GM23248 (cell line): ENCODE measurements around the gene IGSF21. TPM values are rescaled to one million over a fixed set of nuclear protein-coding genes. Genes with fewer than 3 reads are reported as not detected.

Experiments used
- DNase-seq: peaks from one replicate; pipeline ENCODE4 v3.0.0-alpha.2; 2015
- H2AFZ ChIP-seq: fragments of 200-600 bp; sonication (generic); 2 replicates; pipeline ENCODE4 v1.6.1; 2016; ENCODE audit warnings: antibody characterized with exemption
- H3F3A ChIP-seq: fragments of 200-600 bp; sonication (generic); 2 replicates; pipeline ENCODE4 v1.6.1; 2016; ENCODE audit warnings: mild to moderate bottlenecking, antibody characterized with exemption, mixed run types; ENCODE audit not compliant: insufficient read depth
- H3K27ac ChIP-seq: fragments of 200-600 bp; sonication (generic); 2 replicates; pipeline ENCODE4 v1.5.1; 2016; ENCODE audit warnings: mild to moderate bottlenecking
- H3K27me3 ChIP-seq: fragments of 200-600 bp; sonication (generic); replicated peaks from 2 replicates; pipeline ENCODE4 v1.6.1; 2016; ENCODE audit warnings: mild to moderate bottlenecking; ENCODE audit not compliant: insufficient read depth
- H3K36me3 ChIP-seq: fragments of 200-600 bp; sonication (generic); 2 replicates; pipeline ENCODE4 v1.6.1; 2016; ENCODE audit warnings: low read depth, mild to moderate bottlenecking
- H3K4me1 ChIP-seq: fragments of 200-600 bp; sonication (generic); 2 replicates; pipeline ENCODE4 v1.6.1; 2016; ENCODE audit warnings: mild to moderate bottlenecking; ENCODE audit not compliant: insufficient read depth
- H3K4me2 ChIP-seq: fragments of 200-600 bp; sonication (generic); one replicate; pipeline ENCODE4 v1.6.1; 2016; ENCODE audit warnings: mild to moderate bottlenecking; ENCODE audit not compliant: unreplicated experiment
- H3K4me3 ChIP-seq: fragments of 200-600 bp; sonication (generic); 2 replicates; pipeline ENCODE4 v1.5.1; 2016; ENCODE audit warnings: mild to moderate bottlenecking
- H3K79me2 ChIP-seq: fragments of 200-600 bp; sonication (generic); 2 replicates; pipeline ENCODE4 v1.6.1; 2016; ENCODE audit warnings: mild to moderate bottlenecking; ENCODE audit not compliant: insufficient read depth
- H3K9ac ChIP-seq: fragments of 200-600 bp; sonication (generic); 2 replicates; pipeline ENCODE4 v1.6.1; 2016; ENCODE audit warnings: mild to moderate bottlenecking
- H3K9me2 ChIP-seq: fragments of 200-600 bp; sonication (generic); 2 replicates; pipeline ENCODE4 v1.6.1; 2016; ENCODE audit warnings: mixed run types, mild to moderate bottlenecking, moderate library complexity; ENCODE audit not compliant: insufficient read depth
- H3K9me3 ChIP-seq: fragments of 200-600 bp; sonication (generic); one replicate; pipeline ENCODE4 v1.6.1; 2017; ENCODE audit warnings: low read depth
- H4K20me1 ChIP-seq: fragments of 200-600 bp; sonication (generic); 2 replicates; pipeline ENCODE4 v1.6.0; 2016; ENCODE audit not compliant: insufficient read depth
- EZH2 ChIP-seq: fragments of 200-600 bp; sonication (generic); IDR thresholded peaks from 2 replicates; pipeline ENCODE4 v1.6.1; 2018; ENCODE audit warnings: antibody characterized with exemption, mild to moderate bottlenecking; ENCODE audit not compliant: insufficient read depth, poor library complexity, severe bottlenecking
- EZH2phosphoT487 ChIP-seq: fragments of 200-600 bp; sonication (generic); IDR thresholded peaks from 2 replicates; pipeline ENCODE4 v1.6.1; 2018; ENCODE audit warnings: antibody characterized with exemption, moderate library complexity, mild to moderate bottlenecking, low read depth; ENCODE audit not compliant: insufficient read depth
- WGBS, 2 experiments: methylation state at CpG; one replicate each; pipeline ENCODE4 v1.1.6; 2015 to 2017; ENCODE audit warnings: low lambda C conversion rate in 2 of 2, low coverage in 1 of 2; ENCODE audit errors: missing lambda C conversion rate in 2 of 2; 5-methylcytosine and 5-hydroxymethylcytosine counted together
- in situ Hi-C: fragments of 300-500 bp; cut with MboI; formaldehyde crosslinking; loops from 2 replicates; pipeline ENCODE4 v1.15.0; 2020
- polyA plus RNA-seq: library from polyadenylated mRNA; unstranded; fragments of >200 nt; fragmentation: Nextera tagmentation; extraction: Ambion mirVana; gene quantifications from 2 replicates; pipeline ENCODE4 v1.2.1, GENCODE V29; 2016
- total RNA-seq: library from RNA; depleted of rRNA; stranded (reverse); fragments of >200 nt; shearing (Covaris generic); gene quantifications from 2 replicates; pipeline ENCODE4 v1.2.3, GENCODE V29; 2014

Gene IGSF21
- total and polyA plus RNA-seq, 2 experiments from 2014 or later: not detected

- 2 to 5% methylated on average over 4 of the region's 4 CpGs for WGBS, 2 experiments
- Histone ChIP-seq H3K4me2 (no peak overlapping the region), H3K9me3 (no peaks in the 10 kb centered on the region), H3K9ac (no peak overlapping the region), H3K9me2 (no peaks in the 10 kb centered on the region), H3F3A (no peaks in the 10 kb centered on the region), H3K79me2 (no peaks in the 10 kb centered on the region), H3K4me3 (no peak overlapping the region), H3K27me3 (no peaks in the 10 kb centered on the region), H4K20me1 (no peaks in the 10 kb centered on the region), H2AFZ (no peak overlapping the region), H3K4me1 (no peaks in the 10 kb centered on the region), H3K36me3 (no peaks in the 10 kb centered on the region), H3K27ac (no peak overlapping the region)
- in situ Hi-C loops: no loop called here
- DNase-seq: no peak
- no peak for TF ChIP-seq EZH2phosphoT487
- no peak for TF ChIP-seq EZH2
Measured at GRCh38 chr1:18128298-18128697, 20.7 kb downstream of the IGSF21 start.

- WGBS, 2 experiments: 5 to 25% methylated on average over 3 of the region's 3 CpGs
- Histone ChIP-seq H3F3A (no peaks in the 10 kb centered on the region), H3K4me1 (no peaks in the 10 kb centered on the region), H2AFZ (no peak overlapping the region), H3K4me2 (no peak overlapping the region), H3K9me2 (no peaks in the 10 kb centered on the region), H3K27ac (no peak overlapping the region), H4K20me1 (no peaks in the 10 kb centered on the region), H3K9me3 (no peaks in the 10 kb centered on the region), H3K79me2 (no peaks in the 10 kb centered on the region), H3K9ac (no peak overlapping the region), H3K36me3 (no peaks in the 10 kb centered on the region), H3K27me3 (no peaks in the 10 kb centered on the region), H3K4me3 (no peak overlapping the region)
- DNase-seq: no peak
- in situ Hi-C loops: no loop called here
- TF ChIP-seq EZH2phosphoT487: no peak
- TF ChIP-seq EZH2: no peak
Measured at GRCh38 chr1:18130356-18130755, 22.8 kb downstream of the IGSF21 start.

DNA sequence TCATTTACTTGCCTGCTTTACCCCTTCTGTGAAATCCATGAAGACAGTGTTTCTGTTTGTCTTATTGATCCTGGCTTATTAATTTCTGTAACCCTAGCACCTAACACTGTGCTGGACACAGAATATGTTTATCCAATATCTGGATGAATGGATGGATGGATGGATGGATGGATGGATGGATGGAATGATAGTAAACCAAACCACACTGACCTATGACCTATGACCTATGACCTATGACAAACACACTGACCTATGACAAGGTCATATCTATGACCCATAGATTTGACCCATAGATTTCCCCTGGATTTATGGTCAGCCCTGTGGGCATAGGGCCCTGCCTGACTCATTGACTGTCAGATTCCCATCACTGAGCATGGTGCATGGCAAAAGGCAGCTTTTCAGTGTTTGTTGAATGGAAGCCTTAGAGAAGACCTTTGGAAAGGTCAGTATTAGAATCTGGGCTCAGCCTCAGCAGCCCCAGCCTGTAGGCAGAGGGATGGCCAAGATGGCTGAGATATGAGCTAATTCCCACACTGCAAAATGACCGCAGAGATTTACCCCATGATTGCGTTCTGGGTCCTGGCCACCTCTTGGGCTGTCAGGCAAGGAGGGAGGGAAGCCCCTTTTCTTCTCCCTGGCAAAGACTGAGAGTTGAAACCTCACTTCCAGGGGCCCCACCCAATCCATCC, 24.6 kb downstream of the IGSF21 start:
- H3K27ac ChIP-seq: no peak overlapping the region
- TF ChIP-seq EZH2phosphoT487 (no peak), EZH2 (no peak)
- H3K4me1 ChIP-seq: no peaks in the 10 kb centered on the region
- no peaks in the 10 kb centered on the region for H3K27me3 ChIP-seq
- H4K20me1 ChIP-seq: no peaks in the 10 kb centered on the region
- no peak overlapping the region for H2AFZ ChIP-seq
- H3K79me2 ChIP-seq: no peaks in the 10 kb centered on the region
- no peak for DNase-seq
- no peak overlapping the region for H3K9ac ChIP-seq
- H3F3A ChIP-seq: no peaks in the 10 kb centered on the region
- H3K36me3 ChIP-seq: no peaks in the 10 kb centered on the region
- no peaks in the 10 kb centered on the region for H3K9me2 ChIP-seq
- 82 to 85% methylated on average over 2 of the region's 2 CpGs for WGBS, 2 experiments
- no peaks in the 10 kb centered on the region for H3K9me3 ChIP-seq
- H3K4me2 ChIP-seq: no peak overlapping the region
- in situ Hi-C loops: no loop called here
- H3K4me3 ChIP-seq: no peak overlapping the region

DNA sequence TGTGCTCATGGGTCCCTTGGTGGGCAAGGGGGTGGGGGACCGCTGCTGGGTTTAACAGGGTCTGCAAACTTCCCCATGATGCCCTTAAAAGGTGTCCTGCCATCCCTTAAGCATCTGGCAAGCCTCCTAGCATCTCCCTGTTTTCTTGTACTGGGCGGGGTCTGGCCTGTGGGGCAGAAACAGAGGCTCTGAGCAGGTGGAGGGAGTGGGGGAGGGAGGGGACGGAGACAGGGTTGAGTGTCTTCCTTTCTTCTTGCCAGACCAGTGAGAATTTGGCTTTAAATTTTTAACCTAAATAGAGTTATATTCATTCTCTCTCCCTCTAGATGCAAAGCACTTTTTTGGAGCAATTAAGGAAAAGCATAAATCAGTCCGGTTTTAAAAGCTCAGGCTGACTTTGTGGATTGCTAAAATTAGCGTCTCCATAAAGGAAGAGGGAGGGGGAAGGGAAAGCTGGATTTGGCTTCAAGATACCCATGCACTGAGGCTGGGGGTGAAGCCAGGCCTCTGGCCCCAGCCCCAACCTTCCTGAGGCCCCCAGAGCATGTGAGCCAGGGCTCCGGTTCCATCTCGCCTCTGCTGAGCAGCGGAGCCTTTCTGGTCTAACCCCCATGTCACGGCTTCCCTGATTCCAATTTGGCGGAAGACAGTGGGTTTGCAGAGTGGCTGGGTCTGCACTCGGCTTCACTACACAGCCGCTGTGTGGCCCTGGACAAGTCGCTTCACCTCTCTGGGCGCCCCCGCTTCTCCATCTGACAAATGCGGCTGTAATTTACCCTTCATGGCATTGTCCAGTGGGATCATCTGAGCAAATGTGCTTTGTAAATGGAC, 25.3 kb downstream of the IGSF21 start:
- Histone ChIP-seq H3K27ac (no peak overlapping the region), H3K9me2 (no peaks in the 10 kb centered on the region), H3K9me3 (no peaks in the 10 kb centered on the region), H3K27me3 (no peaks in the 10 kb centered on the region; the same call in 1 of the 2 replicates), H3F3A (no peaks in the 10 kb centered on the region), H3K4me1 (no peaks in the 10 kb centered on the region), H2AFZ (no peak overlapping the region), H3K4me2 (no peak overlapping the region), H3K9ac (no peak overlapping the region), H3K36me3 (no peaks in the 10 kb centered on the region), H4K20me1 (no peaks in the 10 kb centered on the region), H3K79me2 (no peaks in the 10 kb centered on the region), H3K4me3 (no peak overlapping the region)
- TF ChIP-seq EZH2phosphoT487 (no peak), EZH2 (no peak)
- 29 to 43% methylated on average over 15 to 16 of the region's 16 CpGs for WGBS, 2 experiments
- no peak for DNase-seq
- in situ Hi-C loops: no loop called here
